K562 (cell line): ENCODE measurements around the gene CDNF. TPM values are rescaled to one million over a fixed set of nuclear protein-coding genes. Genes with fewer than 3 reads are reported as not detected.

Source experiments
- DACH1 ChIP-seq: fragments of 450-650 bp; IDR thresholded peaks from 2 replicates; pipeline ENCODE4 v1.6.1; 2018; ENCODE audit not compliant: partially characterized antibody
- HIVEP1 ChIP-seq: fragments of 250-450 bp; sonication (Bioruptor Pico); IDR thresholded peaks from 2 replicates; pipeline ENCODE4 v1.4.0; 2020; ENCODE audit warnings: mild to moderate bottlenecking
- MXI1 ChIP-seq: IDR thresholded peaks from 2 replicates; pipeline ENCODE4 v1.6.1; 2011; ENCODE audit warnings: low read depth, mild to moderate bottlenecking, improper control_type of control experiment, low read length
- NCOA6 ChIP-seq: fragments of 450-650 bp; IDR thresholded peaks from 2 replicates; pipeline ENCODE4 v1.6.1; 2017; ENCODE audit warnings: mild to moderate bottlenecking
- NFIX ChIP-seq: fragments of 250-450 bp; sonication (Bioruptor Pico); IDR thresholded peaks from 2 replicates; pipeline ENCODE4 v1.4.0; 2020; ENCODE audit warnings: low read depth, mild to moderate bottlenecking, moderate library complexity
- PHB ChIP-seq: fragments of 250-450 bp; sonication (Bioruptor Pico); IDR thresholded peaks from 2 replicates; pipeline ENCODE4 v1.5.0; 2021
- RBM39 ChIP-seq: fragments of 200-400 bp; formaldehyde crosslinking; optimal IDR thresholded peaks from 2 replicates; pipeline ENCODE3; 2018; ENCODE audit warnings: low read depth, low read length
- SRSF9 ChIP-seq: fragments of 200-400 bp; formaldehyde crosslinking; IDR thresholded peaks from 2 replicates; pipeline ENCODE4 v1.6.1; 2017; ENCODE audit warnings: low read depth, low read length, borderline replicate concordance
- TAF1 ChIP-seq: IDR thresholded peaks from 2 replicates; pipeline ENCODE4 v1.6.1; 2011; ENCODE audit warnings: mild to moderate bottlenecking, low read length, moderate library complexity; ENCODE audit not compliant: insufficient read depth, control insufficient read depth, severe bottlenecking; ENCODE audit errors: extremely low read depth
- TGIF2 ChIP-seq: sonication (generic); formaldehyde crosslinking; IDR thresholded peaks from 2 replicates; pipeline ENCODE4 v1.8.1; 2022; ENCODE audit warnings: mild to moderate bottlenecking, missing genetic modification reagents, moderate library complexity
- TOE1 ChIP-seq, 2 experiments: fragments of 450-650 bp in 1 of 2; sonication (generic) in 1 of 2; formaldehyde crosslinking in 1 of 2; IDR thresholded peaks; 2 replicates each; pipeline versions ENCODE4 v1.7.1 to v1.8.0; 2016 to 2022; ENCODE audit warnings: borderline replicate concordance in 2 of 2, mild to moderate bottlenecking in 2 of 2, antibody characterized with exemption in 1 of 2, inconsistent platforms in 1 of 2, low read depth in 1 of 2, missing genetic modification reagents in 1 of 2, moderate library complexity in 1 of 2
- ZBTB1 ChIP-seq: sonication (generic); formaldehyde crosslinking; IDR thresholded peaks from 2 replicates; pipeline ENCODE4 v1.8.1; 2023; ENCODE audit warnings: missing genetic modification reagents, low read depth, mild to moderate bottlenecking, borderline replicate concordance
- ZBTB5 ChIP-seq: fragments of 450-650 bp; IDR thresholded peaks from 2 replicates; pipeline ENCODE4 v1.6.1; 2017; ENCODE audit warnings: antibody characterized with exemption
- ZNF592 ChIP-seq: fragments of 450-650 bp; IDR thresholded peaks from 2 replicates; pipeline ENCODE4 v1.6.1; 2017; ENCODE audit warnings: antibody characterized with exemption, mild to moderate bottlenecking
- ZSCAN29 ChIP-seq: fragments of 450-650 bp; IDR thresholded peaks from 2 replicates; pipeline ENCODE4 v1.6.1; 2017
- polyA plus RNA-seq, 8 experiments: library from polyadenylated mRNA; depleted of rRNA in 4 of 8; stranded (reverse) in 5 of 8; unstranded in 3 of 8; fragments of >200 nt; fragmentation: Nextera tagmentation in 2 of 8; fragmentation: Illumina TruSeq in 1 of 8; extraction: Ambion mirVana in 2 of 8; extraction: Trizol in 1 of 8; gene quantifications; 2 replicates each; pipeline versions ENCODE4 v1.2.1 to v1.2.3, GENCODE V29; 2011 to 2014; ENCODE audit warnings: inconsistent platforms in 1 of 8, missing spikeins in 1 of 8
- total RNA-seq, 7 experiments: library from RNA; depleted of rRNA in 6 of 7; stranded (reverse); fragments of >200 nt in 6 of 7; fragmentation: Illumina TruSeq in 2 of 7; extraction: Trizol in 2 of 7; gene quantifications; 2 replicates each; pipeline versions ENCODE4 v1.2.1 to v1.2.3, GENCODE V29; 2011 to 2021; ENCODE audit warnings: low replicate concordance in 1 of 7
- TF ChIP-seq, protein P1 (sequence below): sonication (generic); formaldehyde crosslinking; IDR thresholded peaks from 2 replicates; pipeline ENCODE4 v1.8.0; 2022; ENCODE audit warnings: mild to moderate bottlenecking, low read depth, missing genetic modification reagents
- TF ChIP-seq, protein P2 (sequence below): sonication (generic); formaldehyde crosslinking; IDR thresholded peaks from 2 replicates; pipeline ENCODE4 v1.8.1; 2023; ENCODE audit warnings: mild to moderate bottlenecking, missing genetic modification reagents

The CDNF gene
- total and polyA plus RNA-seq, 9 of the 15 experiments (the other 6 are each of a cell fraction or from before 2014, with no cell fraction given) = 0.18 to 1.6 (median 0.61) TPM

DNA sequence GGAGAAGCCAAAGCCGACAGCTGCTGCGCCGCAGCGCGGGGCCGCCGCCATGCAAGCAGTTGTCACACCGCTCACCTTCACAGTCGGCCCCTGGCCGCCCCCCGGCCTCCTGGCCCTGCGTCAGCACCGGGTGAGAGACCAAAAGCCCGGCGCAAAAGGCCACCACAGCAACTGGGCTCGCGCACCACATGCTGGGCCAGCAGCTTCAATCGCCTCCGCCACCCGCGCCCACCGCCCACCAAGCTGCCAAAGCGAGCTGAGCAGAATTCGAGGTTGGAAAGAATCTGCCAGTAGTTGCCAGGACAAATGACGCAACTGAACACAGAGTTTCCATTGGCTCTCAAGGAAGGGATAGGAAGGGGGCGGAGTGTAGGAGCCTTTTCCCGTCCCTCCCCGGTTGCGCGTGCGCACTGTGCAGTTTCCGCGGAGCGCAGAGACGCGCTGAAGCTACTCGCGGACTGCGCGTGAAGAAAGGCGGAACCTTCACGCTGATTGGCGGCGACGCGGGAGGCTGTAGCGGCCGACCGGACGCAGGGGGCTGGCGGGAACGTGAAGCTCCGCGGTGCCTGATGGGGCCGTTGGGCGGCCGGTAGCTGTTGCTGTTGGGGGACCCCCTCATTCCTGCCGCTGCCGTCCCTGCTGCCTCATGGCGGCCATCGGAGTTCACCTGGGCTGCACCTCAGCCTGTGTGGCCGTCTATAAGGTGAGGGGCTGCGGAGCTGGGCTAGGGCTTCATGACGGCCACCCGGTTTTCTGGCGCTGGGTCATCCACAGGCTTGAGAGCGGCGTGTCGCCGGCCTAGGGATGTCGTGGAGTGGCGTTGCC lies at the start of gene CDNF, which contains the start of the genes HSPA14 and MSANTD7 (continued):
- TF ChIP-seq ZNF592 (no peak), ZSCAN29 (0 out of 2 replicates have a peak, but pooled peaks have one; percentile 70), SRSF9 (no peak), DACH1 (no peak), PHB (CRISPR knock-in tag) (no peak), NFIX (CRISPR knock-in tag) (no peak), RBM39 (no peak), NCOA6 (no peak), ZBTB5 (no peak), MXI1 (no peak), TOE1 (IDR thresholded peaks at IDR 0.05; ENCODE audit: borderline replicate concordance) (no peak), TOE1 (CRISPR knock-in tag; IDR thresholded peaks at IDR 0.05; ENCODE audit: borderline replicate concordance, low read depth) (no peak), TAF1 (peak; percentile 89), ZBTB1 (CRISPR knock-in tag) (no peak), HIVEP1 (no peak), TGIF2 (no peak)
- TF ChIP-seq, protein P1, sequence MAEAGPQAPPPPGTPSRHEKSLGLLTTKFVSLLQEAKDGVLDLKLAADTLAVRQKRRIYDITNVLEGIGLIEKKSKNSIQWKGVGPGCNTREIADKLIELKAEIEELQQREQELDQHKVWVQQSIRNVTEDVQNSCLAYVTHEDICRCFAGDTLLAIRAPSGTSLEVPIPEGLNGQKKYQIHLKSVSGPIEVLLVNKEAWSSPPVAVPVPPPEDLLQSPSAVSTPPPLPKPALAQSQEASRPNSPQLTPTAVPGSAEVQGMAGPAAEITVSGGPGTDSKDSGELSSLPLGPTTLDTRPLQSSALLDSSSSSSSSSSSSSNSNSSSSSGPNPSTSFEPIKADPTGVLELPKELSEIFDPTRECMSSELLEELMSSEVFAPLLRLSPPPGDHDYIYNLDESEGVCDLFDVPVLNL (CRISPR knock-in tag) = peak; percentile 93
- TF ChIP-seq, protein P2, sequence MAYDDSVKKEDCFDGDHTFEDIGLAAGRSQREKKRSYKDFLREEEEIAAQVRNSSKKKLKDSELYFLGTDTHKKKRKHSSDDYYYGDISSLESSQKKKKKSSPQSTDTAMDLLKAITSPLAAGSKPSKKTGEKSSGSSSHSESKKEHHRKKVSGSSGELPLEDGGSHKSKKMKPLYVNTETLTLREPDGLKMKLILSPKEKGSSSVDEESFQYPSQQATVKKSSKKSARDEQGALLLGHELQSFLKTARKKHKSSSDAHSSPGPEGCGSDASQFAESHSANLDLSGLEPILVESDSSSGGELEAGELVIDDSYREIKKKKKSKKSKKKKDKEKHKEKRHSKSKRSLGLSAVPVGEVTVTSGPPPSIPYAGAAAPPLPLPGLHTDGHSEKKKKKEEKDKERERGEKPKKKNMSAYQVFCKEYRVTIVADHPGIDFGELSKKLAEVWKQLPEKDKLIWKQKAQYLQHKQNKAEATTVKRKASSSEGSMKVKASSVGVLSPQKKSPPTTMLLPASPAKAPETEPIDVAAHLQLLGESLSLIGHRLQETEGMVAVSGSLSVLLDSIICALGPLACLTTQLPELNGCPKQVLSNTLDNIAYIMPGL (CRISPR knock-in tag) = no peak
